PC-3 (cell line): Measurements from ENCODE around the gene AUTS2.

Experiments used
- EZH2 ChIP-seq: fragments of 300-600 bp; sonication (generic); IDR thresholded peaks from one replicate; pipeline ENCODE4 v1.6.1; 2017; ENCODE audit warnings: antibody characterized with exemption, mild to moderate bottlenecking, low read length; ENCODE audit not compliant: unreplicated experiment
- TF ChIP-seq, protein P1 (sequence below): fragments of 300-600 bp; sonication (generic); conservative IDR thresholded peaks from 2 replicates; pipeline ENCODE4 v1.5.1; 2017; ENCODE audit warnings: antibody characterized with exemption, low read depth, mild to moderate bottlenecking, low read length

DNA sequence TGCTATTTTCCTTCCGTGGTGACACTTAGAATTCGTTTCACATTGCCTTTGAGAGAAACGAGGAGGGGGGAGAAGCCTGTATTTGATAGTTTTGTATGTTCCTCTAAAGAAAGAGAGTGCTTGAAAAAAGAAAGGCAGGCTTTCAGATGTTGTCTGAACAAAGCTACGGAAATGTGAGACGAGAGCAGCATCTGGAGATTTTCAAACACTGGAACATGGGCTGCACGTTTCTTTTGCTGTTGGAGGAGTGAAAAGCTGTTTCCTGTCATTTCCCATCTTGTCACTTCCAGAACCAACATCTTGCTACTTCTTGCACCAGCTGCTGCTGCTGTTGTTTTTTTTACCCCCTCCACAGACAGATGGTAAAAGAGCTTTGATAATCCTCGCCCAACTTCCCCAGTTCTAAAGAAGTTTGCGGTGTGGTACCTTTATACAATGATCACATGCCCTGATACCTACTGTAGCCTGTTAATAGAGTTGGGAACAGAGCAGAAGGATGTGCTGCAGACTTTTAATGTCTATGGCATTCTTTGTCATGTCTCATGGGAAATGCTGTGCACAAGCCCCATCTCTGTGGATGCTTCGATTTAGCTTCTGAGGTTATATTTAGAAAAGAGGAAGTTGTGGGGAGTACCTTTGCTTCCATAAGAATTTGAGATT is 408.1 kb downstream of the AUTS2 start:
- TF ChIP-seq, protein P1, sequence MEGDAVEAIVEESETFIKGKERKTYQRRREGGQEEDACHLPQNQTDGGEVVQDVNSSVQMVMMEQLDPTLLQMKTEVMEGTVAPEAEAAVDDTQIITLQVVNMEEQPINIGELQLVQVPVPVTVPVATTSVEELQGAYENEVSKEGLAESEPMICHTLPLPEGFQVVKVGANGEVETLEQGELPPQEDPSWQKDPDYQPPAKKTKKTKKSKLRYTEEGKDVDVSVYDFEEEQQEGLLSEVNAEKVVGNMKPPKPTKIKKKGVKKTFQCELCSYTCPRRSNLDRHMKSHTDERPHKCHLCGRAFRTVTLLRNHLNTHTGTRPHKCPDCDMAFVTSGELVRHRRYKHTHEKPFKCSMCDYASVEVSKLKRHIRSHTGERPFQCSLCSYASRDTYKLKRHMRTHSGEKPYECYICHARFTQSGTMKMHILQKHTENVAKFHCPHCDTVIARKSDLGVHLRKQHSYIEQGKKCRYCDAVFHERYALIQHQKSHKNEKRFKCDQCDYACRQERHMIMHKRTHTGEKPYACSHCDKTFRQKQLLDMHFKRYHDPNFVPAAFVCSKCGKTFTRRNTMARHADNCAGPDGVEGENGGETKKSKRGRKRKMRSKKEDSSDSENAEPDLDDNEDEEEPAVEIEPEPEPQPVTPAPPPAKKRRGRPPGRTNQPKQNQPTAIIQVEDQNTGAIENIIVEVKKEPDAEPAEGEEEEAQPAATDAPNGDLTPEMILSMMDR = no peak
- TF ChIP-seq EZH2 = no peak
